Measurements from ENCODE around the gene FAM117A.
"Not testable (repeated sequence)": the region's sequence is repeated elsewhere in the genome, so short reads cannot be mapped to it uniquely, and the experiment has no call there.

FAM117A gene

DNA sequence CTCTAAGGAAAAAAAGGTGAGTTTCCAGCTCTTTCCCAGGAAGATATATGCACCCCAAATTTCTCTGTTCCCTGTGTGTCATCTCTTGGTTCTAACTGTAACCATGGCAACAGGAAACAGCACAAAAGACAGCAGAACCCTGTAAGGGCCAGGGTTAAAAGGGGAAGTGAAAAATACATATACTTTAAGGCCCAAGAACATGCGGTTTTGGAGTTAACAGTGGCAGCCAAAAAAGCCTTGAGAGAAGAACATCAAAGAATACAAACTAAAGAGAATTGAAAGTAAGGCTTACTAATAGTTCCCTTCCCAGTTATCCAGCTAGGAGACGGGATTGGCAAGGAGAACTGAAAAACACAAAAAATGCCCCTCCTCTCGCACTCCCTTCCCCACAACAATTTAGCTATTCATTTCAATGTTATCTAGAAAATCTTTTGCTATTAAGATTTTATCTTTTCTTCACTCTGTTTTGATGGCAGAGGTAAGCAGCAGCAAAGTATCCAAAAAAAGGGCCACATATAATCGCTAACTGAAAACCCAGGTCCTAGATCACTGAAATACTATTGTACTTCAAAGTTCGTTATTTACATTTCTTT is 87.6 kb downstream of the FAM117A start:
- DNase-seq, result peak; percentile 77

DNA sequence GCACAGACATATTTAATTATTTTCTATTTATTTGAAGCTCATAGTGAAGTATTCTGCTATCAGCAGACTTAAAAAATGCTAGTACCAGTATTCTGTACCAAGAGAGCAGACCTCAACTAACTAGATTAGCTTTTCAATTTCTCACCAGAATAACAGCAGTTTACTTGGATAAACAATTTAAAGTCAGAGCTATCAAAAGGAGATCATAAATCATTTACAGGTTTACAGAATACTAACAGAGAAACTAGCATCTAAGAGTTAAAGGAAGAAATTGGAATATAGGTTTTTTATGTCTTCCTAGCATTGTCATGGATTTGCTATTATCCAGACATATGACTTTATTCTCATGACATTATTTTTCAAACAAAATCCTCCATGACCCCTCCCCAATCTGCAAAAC is 89.4 kb downstream of the FAM117A start:
- no peak for DNase-seq

GRCh38 chr17:49673679-49674078 is 90.3 kb downstream of the FAM117A start:
- not testable (repeated sequence) for DNase-seq

DNA sequence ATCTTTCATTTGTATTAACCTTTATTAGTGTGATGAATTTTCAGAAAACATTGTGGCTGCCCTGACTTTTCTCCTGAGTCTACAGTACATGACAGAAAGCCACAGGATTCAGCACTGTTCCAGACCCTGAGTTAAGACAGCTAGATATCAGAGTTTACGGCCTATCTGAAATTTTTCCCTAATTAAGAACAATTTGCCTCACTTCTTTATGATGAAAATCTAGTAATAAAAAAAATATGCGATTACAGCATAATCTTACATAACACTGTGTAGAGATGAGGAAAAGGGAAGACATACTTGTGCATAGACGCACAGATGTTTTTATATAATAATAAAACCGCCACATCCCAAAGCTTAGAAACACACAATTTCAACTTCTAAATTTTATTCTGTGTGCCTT is 93.3 kb downstream of the FAM117A start:
- DNase-seq, result no peak

DNA sequence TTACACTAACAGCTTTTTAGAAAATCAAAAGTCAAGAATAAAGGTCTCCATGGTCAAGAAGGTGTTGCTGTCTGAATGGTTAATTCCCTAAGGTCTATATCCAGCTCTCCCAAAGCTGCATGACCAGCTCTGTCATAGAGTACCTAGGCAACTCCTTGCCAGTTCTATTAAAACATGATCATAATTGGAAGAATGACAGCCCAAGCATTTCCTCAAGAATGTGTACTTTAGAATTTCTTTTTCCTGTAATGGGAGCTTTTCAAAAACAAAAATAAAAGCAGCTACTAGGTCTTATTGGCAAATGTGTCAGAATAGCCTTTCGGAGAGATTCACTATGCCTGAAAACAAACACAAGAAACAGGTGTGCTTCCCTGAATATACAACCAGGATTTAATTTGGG is 93.9 kb downstream of the FAM117A start:
- DNase-seq, result no peak

DNA sequence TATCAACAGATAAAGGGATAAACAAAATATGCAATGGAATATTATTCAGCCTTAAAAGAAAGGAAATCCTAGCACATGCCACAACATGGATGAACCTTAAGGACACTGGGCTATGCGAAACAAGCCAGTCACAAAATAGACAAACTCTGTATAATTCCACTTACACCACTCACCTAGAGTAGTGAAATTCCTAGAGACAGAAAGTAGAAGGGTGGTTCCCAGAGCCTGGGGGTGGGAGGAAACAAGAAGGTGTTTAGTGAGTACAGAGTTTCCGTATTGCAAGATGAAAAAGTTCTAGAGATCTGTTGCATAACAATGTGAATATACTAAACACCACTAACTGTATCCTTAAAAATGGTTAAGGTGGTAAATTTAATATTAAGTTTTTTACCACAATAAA is 96.1 kb downstream of the FAM117A start:
- DNase-seq, result no peak

- DNase-seq, result no peak
Measured at GRCh38 chr17:49664706-49665211, 99.2 kb downstream of the FAM117A start.
